ENCODE data around the gene AP4S1.
A peak's percentile ranks its signal among the peaks of the same experiment; 100 is the strongest.
"Not testable (repeated sequence)": the region's sequence is repeated elsewhere in the genome, so short reads cannot be mapped to it uniquely, and the experiment has no call there.

AP4S1 gene

GRCh38 chr14:31042893-31043292 is 17.4 kb downstream of the AP4S1 start:
- not testable (repeated sequence) for DNase-seq (ENCODE audit: low read depth, low spot score)

GRCh38 chr14:31043379-31043778 is 17.9 kb downstream of the AP4S1 start:
- no peak for DNase-seq (ENCODE audit: low read depth, low spot score)

GRCh38 chr14:31045501-31046080 is 20.1 kb downstream of the AP4S1 start:
- DNase-seq (ENCODE audit: low read depth, low spot score): no peak

- DNase-seq (ENCODE audit: low read depth, low spot score): no peak
These were observed 22.1 kb downstream of the AP4S1 start for GRCh38 chr14:31047503-31047902.

GRCh38 chr14:31051023-31051422 is 25.6 kb downstream of the AP4S1 start:
- no peak for DNase-seq (ENCODE audit: low read depth, low spot score)

- no peak for DNase-seq (ENCODE audit: low read depth, low spot score)
These were observed 26.1 kb downstream of the AP4S1 start for GRCh38 chr14:31051511-31051910.

- DNase-seq (ENCODE audit: low read depth, low spot score): not testable (repeated sequence)
These were observed 27.6 kb downstream of the AP4S1 start for GRCh38 chr14:31052905-31053586.

GRCh38 chr14:31057035-31057434 is 31.6 kb downstream of the AP4S1 start:
- no peak for DNase-seq (ENCODE audit: low read depth, low spot score)

GRCh38 chr14:31057701-31058364 is 32.4 kb downstream of the AP4S1 start:
- no peak for DNase-seq (ENCODE audit: low read depth, low spot score)

- DNase-seq (ENCODE audit: low read depth, low spot score): peak; percentile 75
These were observed 33.9 kb downstream of the AP4S1 start for GRCh38 chr14:31059152-31059924.

- DNase-seq (ENCODE audit: low read depth, low spot score): peak; percentile 25
These were observed 34.9 kb downstream of the AP4S1 start for GRCh38 chr14:31060253-31060875.

- DNase-seq (ENCODE audit: low read depth, low spot score): not testable (repeated sequence)
These were observed 37.5 kb downstream of the AP4S1 start for GRCh38 chr14:31062908-31063307.

- DNase-seq (ENCODE audit: low read depth, low spot score): no peak
These were observed 42.8 kb downstream of the AP4S1 start for GRCh38 chr14:31068235-31068634.

- no peak for DNase-seq (ENCODE audit: low read depth, low spot score)
These were observed 43.9 kb downstream of the AP4S1 start for GRCh38 chr14:31069343-31069742.

GRCh38 chr14:31070431-31070830 is 45.0 kb downstream of the AP4S1 start:
- peak; percentile 94 for DNase-seq (ENCODE audit: low read depth, low spot score)

GRCh38 chr14:31071151-31071550 is 45.7 kb downstream of the AP4S1 start:
- no peak for DNase-seq (ENCODE audit: low read depth, low spot score)

GRCh38 chr14:31075144-31075543 is 49.7 kb downstream of the AP4S1 start:
- DNase-seq (ENCODE audit: low read depth, low spot score): no peak

- no peak for DNase-seq (ENCODE audit: low read depth, low spot score)
These were observed 53.3 kb downstream of the AP4S1 start for GRCh38 chr14:31078766-31079165.

- DNase-seq (ENCODE audit: low read depth, low spot score): no peak
These were observed 54.6 kb downstream of the AP4S1 start for GRCh38 chr14:31080056-31080455.

- DNase-seq (ENCODE audit: low read depth, low spot score): no peak
These were observed 55.0 kb downstream of the AP4S1 start for GRCh38 chr14:31080484-31080883.

- no peak for DNase-seq (ENCODE audit: low read depth, low spot score)
These were observed 58.3 kb downstream of the AP4S1 start for GRCh38 chr14:31083781-31084180.

- DNase-seq (ENCODE audit: low read depth, low spot score): no peak
These were observed 58.9 kb downstream of the AP4S1 start for GRCh38 chr14:31084385-31084784.
